Stimulated activated CD4-positive, alpha-beta T cell treated with anti-CD3 and anti-CD28 coated beads, Interleukin-15, amount 100 ng/mL, for 24 hours (primary cell): ENCODE results near the gene OR10V1.
"Not testable (repeated sequence)": the region's sequence is repeated elsewhere in the genome, so short reads cannot be mapped to it uniquely, and the experiment has no call there.

Source experiments
- DNase-seq: peaks from one replicate; pipeline ENCODE4 v3.0.0-alpha.2; 2020

OR10V1 gene

GRCh38 chr11:59708537-59708936 is 5.1 kb downstream of the OR10V1 start:
- no peak for DNase-seq

- DNase-seq = no peak
Measured at GRCh38 chr11:59707371-59707770, 6.3 kb downstream of the OR10V1 start.

GRCh38 chr11:59706518-59707285 is 6.9 kb downstream of the OR10V1 start:
- no peak for DNase-seq

- no peak for DNase-seq
Measured at GRCh38 chr11:59705294-59705693, 8.4 kb downstream of the OR10V1 start.

GRCh38 chr11:59703515-59703914 is 10.1 kb downstream of the OR10V1 start:
- not testable (repeated sequence) for DNase-seq

- DNase-seq = not testable (repeated sequence)
Measured at GRCh38 chr11:59700157-59700556, 13.5 kb downstream of the OR10V1 start.

- DNase-seq = no peak
Measured at GRCh38 chr11:59698506-59698905, 15.1 kb downstream of the OR10V1 start.

GRCh38 chr11:59692915-59693314 is 20.7 kb downstream of the OR10V1 start:
- DNase-seq = no peak

- no peak for DNase-seq
Measured at GRCh38 chr11:59691156-59691555, 22.5 kb downstream of the OR10V1 start.

GRCh38 chr11:59689015-59689414 is 24.6 kb downstream of the OR10V1 start:
- DNase-seq = no peak

- not testable (repeated sequence) for DNase-seq
Measured at GRCh38 chr11:59681260-59681725, 32.4 kb downstream of the OR10V1 start.

GRCh38 chr11:59680287-59681154 is 33.1 kb downstream of the OR10V1 start:
- DNase-seq = peak; percentile 63

- DNase-seq = no peak
Measured at GRCh38 chr11:59679347-59679746, 34.3 kb downstream of the OR10V1 start.

GRCh38 chr11:59678813-59679165 is 34.9 kb downstream of the OR10V1 start:
- DNase-seq = no peak

GRCh38 chr11:59678118-59678812 is 35.4 kb downstream of the OR10V1 start:
- no peak for DNase-seq

GRCh38 chr11:59676205-59676604 is 37.4 kb downstream of the OR10V1 start:
- DNase-seq = no peak

GRCh38 chr11:59674291-59674690 is 39.4 kb downstream of the OR10V1 start:
- no peak for DNase-seq

- DNase-seq = no peak
Measured at GRCh38 chr11:59673291-59673690, 40.4 kb downstream of the OR10V1 start.

GRCh38 chr11:59671471-59671870 is 42.2 kb downstream of the OR10V1 start:
- no peak for DNase-seq

- DNase-seq = no peak
Measured at GRCh38 chr11:59669611-59670009, 44.0 kb downstream of the OR10V1 start.

- peak; percentile 99 for DNase-seq
Measured at GRCh38 chr11:59668950-59669610, 44.6 kb downstream of the OR10V1 start, which contains the start of gene PATL1. Gene PATL1, minus strand, starts transcription at chr11:59669037. Its CDS starts 142 bp downstream, at chr11:59668895.

- peak; percentile 80 for DNase-seq
Measured at GRCh38 chr11:59668188-59668949, 45.3 kb downstream of the OR10V1 start.
